Suprapubic skin (tissue), 4 donors: ENCODE measurements around the gene ARHGEF17. TPM values are rescaled to one million over a fixed set of nuclear protein-coding genes. Genes with fewer than 3 reads are reported as not detected.

Experiments
- DNase-seq, 2 donors: peaks; one replicate each; pipeline ENCODE4 v3.0.0-alpha.2; 2019; ENCODE audit warnings: low spot score in 2 of 2
- H3K27ac ChIP-seq: fragments of 200-600 bp; sonication (generic); one replicate; pipeline ENCODE4 v1.5.1; 2019
- H3K27me3 ChIP-seq: fragments of 200-600 bp; sonication (generic); one replicate; pipeline ENCODE4 v1.5.1; 2019
- H3K36me3 ChIP-seq: fragments of 200-600 bp; sonication (generic); one replicate; pipeline ENCODE4 v1.5.1; 2019
- H3K4me1 ChIP-seq: fragments of 200-600 bp; sonication (generic); one replicate; pipeline ENCODE4 v1.5.1; 2019
- H3K4me3 ChIP-seq: fragments of 200-600 bp; sonication (generic); one replicate; pipeline ENCODE4 v1.5.1; 2019; ENCODE audit warnings: mild to moderate bottlenecking
- H3K9me3 ChIP-seq: fragments of 200-600 bp; sonication (generic); one replicate; pipeline ENCODE4 v1.5.1; 2019
- EP300 ChIP-seq: sonication (generic); formaldehyde crosslinking; IDR thresholded peaks from one replicate; pipeline ENCODE4 v1.6.1; 2017; ENCODE audit warnings: antibody characterized with exemption
- POLR2A ChIP-seq, 2 donors: fragments of 450-650 bp; IDR thresholded peaks; one replicate each; pipeline ENCODE4 v1.6.1; 2017; ENCODE audit warnings: antibody characterized with exemption in 2 of 2, mild to moderate bottlenecking in 2 of 2, moderate library complexity in 2 of 2
- POLR2AphosphoS5 ChIP-seq, 3 donors: sonication (generic); formaldehyde crosslinking; IDR thresholded peaks; one replicate each; pipeline ENCODE4 v1.6.1; 2017; ENCODE audit warnings: antibody characterized with exemption in 3 of 3
- WGBS: methylation state at CpG from one replicate; pipeline ENCODE4 v1.1.5; 2018; 5-methylcytosine and 5-hydroxymethylcytosine counted together
- total RNA-seq, 4 donors: library from RNA; depleted of rRNA; stranded (reverse); fragments of >200 nt; gene quantifications; one replicate each; pipeline ENCODE4 v1.1.0, GENCODE V29; 2016
- TF ChIP-seq, protein P1 (sequence below), 2 donors: fragments of 200-600 bp in 1 of 2; fragments of 450-650 bp in 1 of 2; sonication (generic) in 1 of 2; IDR thresholded peaks; one replicate each; pipeline ENCODE4 v1.5.1; 2016 to 2019; ENCODE audit warnings: antibody characterized with exemption in 2 of 2, mild to moderate bottlenecking in 1 of 2, moderate library complexity in 1 of 2

ARHGEF17 gene
- total RNA-seq, 4 donors from 2014 or later, result 8.3 to 25.0 (median 9.7) TPM

DNA sequence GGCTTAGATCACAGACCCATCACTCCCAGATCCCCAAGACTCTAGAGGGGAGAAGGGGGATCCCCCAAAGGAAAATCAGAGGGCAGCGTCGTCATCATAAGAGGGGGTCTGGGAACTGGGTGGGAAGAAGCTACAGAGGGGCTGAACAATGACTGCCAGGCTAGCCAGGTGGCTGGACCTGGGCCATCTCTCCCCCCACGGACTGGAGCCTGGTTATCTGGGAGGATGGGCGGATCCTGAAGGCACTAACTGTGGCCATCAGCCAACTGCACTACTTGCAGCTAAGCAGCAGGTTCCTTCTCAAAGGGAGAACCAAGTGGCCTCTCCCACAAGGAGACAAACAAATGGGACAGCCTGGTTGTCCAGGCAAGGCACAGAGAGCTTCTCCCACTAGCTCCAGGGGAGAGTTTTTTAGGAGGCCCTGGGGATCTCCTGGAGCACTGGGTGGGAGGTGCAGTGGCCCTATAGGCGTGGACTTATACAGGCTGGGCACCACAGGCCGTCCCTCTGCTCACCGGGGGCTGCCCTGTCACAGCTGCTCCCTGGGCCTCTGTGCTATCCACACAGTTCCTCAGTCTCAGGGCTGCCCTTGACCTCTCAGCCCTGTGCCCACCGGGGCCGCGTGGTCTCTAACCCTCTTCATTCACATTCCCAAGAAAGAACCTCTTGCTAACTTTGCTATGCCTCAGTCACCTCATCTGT, 20.5 kb upstream of the ARHGEF17 start:
- Histone ChIP-seq H3K27ac (no peak overlapping the region), H3K4me3 (no peak overlapping the region), H3K27me3 (no peaks in the 10 kb centered on the region), H3K36me3 (no peaks in the 10 kb centered on the region), H3K4me1 (peaks cover 19% of the 10 kb centered on the region), H3K9me3 (no peaks in the 10 kb centered on the region)
- WGBS, result 73% methylated on average over 9 of the region's 10 CpGs
- no peak for DNase-seq
- TF ChIP-seq POLR2AphosphoS5 (IDR thresholded peaks at IDR 0.05), result no peak
- TF ChIP-seq, protein P1, sequence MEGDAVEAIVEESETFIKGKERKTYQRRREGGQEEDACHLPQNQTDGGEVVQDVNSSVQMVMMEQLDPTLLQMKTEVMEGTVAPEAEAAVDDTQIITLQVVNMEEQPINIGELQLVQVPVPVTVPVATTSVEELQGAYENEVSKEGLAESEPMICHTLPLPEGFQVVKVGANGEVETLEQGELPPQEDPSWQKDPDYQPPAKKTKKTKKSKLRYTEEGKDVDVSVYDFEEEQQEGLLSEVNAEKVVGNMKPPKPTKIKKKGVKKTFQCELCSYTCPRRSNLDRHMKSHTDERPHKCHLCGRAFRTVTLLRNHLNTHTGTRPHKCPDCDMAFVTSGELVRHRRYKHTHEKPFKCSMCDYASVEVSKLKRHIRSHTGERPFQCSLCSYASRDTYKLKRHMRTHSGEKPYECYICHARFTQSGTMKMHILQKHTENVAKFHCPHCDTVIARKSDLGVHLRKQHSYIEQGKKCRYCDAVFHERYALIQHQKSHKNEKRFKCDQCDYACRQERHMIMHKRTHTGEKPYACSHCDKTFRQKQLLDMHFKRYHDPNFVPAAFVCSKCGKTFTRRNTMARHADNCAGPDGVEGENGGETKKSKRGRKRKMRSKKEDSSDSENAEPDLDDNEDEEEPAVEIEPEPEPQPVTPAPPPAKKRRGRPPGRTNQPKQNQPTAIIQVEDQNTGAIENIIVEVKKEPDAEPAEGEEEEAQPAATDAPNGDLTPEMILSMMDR (IDR thresholded peaks at IDR 0.05), result no peak
- no peak for TF ChIP-seq POLR2A (IDR thresholded peaks at IDR 0.05)
- no peak for TF ChIP-seq EP300

DNA sequence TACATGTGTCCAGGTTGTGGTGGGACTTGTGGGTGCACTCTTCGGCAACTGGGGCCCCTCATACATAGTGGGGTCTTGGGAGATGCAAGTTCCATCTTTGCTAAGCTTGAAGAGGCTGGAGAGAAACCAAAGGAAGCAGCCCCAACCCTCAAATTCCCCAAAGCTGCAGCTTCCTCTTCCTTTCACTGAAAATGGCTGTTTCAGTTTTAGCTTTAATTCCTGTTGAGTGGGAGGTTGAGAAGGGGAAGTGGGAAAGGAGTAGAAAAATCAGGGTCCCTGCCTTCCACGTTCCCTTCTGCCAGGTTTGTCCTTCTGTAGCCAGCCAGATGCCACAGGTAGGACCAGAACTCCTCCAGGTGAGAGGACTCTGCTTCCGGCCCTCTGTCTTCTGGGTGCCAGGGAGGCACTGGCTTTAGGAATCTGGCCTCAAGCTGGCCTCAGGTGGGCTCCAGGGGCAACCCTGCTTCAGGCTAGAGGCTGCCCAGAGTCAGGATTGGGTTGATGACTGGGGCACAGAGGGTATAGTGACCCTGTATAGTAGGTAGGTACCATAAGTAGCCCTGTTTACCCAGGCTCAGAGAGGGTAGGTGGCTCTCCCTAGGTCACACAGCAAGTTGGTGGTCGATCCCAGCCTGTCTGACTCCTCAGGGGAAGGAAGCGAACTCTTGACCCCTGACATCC, 19.7 kb upstream of the ARHGEF17 start:
- Histone ChIP-seq H3K9me3 (no peaks in the 10 kb centered on the region), H3K27me3 (no peaks in the 10 kb centered on the region), H3K4me3 (no peak overlapping the region), H3K27ac (peak overlapping the region; percentile 17), H3K36me3 (no peaks in the 10 kb centered on the region), H3K4me1 (peaks cover 19% of the 10 kb centered on the region)
- DNase-seq, result no peak
- no peak for TF ChIP-seq EP300
- WGBS, result 58% methylated on average over 4 of the region's 5 CpGs

DNA sequence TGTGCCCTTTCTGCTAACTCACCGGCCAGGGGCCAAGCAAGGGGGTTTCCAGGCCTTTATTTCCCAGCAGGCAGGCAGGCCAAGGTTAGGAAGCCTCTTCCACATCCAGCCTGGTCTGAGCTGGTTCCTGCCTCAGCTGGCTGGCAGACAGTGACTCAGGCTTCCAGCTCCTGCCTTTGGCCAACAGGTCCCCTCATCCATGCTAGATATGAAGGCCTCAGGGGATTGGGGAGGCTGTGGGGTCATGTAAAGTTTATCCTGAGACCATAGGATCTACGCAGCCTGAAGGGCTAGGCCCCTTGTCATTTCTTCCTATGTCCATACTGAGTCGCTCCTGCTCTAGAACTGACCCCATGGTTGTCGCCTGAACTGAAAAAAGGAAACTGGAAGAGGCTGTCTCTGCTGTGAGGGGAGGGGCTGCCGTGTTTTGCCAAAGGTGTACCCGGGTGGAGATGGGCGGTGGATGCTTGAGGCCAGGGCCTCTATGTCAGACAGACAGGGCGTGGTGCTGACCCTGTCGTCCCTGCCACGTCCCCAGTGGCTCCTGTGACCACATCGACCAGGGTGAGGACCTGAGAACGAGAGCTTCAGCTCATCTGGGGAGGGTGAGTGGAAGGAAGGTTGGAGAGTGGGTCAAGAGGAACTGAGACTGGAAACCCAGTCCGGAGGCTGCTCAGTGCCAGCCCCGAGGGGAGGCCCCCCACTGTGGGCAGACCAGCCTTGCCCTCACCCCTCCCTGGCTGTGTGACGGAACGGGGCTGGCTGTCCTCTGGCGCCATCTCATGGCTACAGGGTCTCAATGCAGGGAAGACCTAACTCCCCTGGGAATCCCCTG, 19.0 kb upstream of the ARHGEF17 start:
- no peaks in the 10 kb centered on the region for H3K27me3 ChIP-seq
- peak overlapping the region; percentile 23 for H3K4me3 ChIP-seq
- peaks cover 15% of the 10 kb centered on the region for H3K4me1 ChIP-seq
- peak overlapping the region; percentile 18 for H3K27ac ChIP-seq
- DNase-seq, result no peak
- no peaks in the 10 kb centered on the region for H3K36me3 ChIP-seq
- 27% methylated on average over 14 of the region's 17 CpGs for WGBS
- TF ChIP-seq POLR2AphosphoS5 (IDR thresholded peaks at IDR 0.05) (no peak), EP300 (no peak), POLR2A (IDR thresholded peaks at IDR 0.05) (no peak)
- TF ChIP-seq, protein P1 (IDR thresholded peaks at IDR 0.05), result peak; percentile 76 to 89
- no peaks in the 10 kb centered on the region for H3K9me3 ChIP-seq

DNA sequence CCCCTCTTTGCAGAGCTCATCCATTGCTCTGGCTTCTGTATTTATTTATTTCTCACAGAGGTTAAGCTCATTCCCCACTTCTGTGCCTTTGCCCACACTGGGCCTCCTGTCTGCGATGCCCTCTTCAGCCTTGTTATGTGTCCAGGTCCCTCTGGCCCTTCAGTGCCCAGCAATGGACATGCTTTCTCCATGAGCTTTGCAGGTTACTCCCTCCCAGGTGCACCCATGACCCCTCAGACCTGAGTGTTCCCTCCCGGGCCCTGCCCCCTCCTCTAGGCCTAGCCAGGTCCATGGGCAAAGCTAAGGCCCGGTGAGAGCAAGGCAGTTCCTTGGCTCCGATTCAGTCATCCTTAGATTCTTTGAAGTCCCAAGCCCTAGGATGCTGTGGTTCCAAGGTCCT, 17.5 kb upstream of the ARHGEF17 start:
- TF ChIP-seq POLR2A (IDR thresholded peaks at IDR 0.05) (no peak), POLR2AphosphoS5 (IDR thresholded peaks at IDR 0.05) (no peak)
- H3K4me3 ChIP-seq, result no peak overlapping the region
- WGBS, result 87% methylated on average over 4 of the region's 4 CpGs
- H3K4me1 ChIP-seq, result peaks cover 15% of the 10 kb centered on the region
- no peaks in the 10 kb centered on the region for H3K36me3 ChIP-seq
- H3K9me3 ChIP-seq, result no peaks in the 10 kb centered on the region
- no peak for DNase-seq
- H3K27me3 ChIP-seq, result no peaks in the 10 kb centered on the region
- H3K27ac ChIP-seq, result no peak overlapping the region

DNA sequence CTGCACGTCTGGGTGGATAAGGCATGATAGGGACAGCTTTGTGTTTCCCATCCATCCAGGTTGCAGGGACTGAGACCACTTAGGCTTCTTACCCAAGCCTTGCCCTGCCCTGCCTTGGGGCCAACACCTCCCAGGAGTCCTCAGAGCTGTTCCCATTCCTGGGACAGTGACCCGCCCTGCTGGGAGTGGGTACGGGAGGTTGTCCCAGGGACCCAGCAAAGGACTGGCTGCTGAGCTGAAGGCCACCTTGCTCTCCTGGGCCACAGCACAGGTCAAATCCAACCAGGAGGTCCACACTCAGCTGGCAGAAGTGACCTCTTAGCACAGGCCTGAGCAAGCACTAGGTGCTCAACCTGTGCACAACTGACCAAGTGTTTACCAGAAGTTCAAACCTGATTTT, 16.9 kb upstream of the ARHGEF17 start:
- Histone ChIP-seq H3K27ac (no peak overlapping the region), H3K27me3 (no peaks in the 10 kb centered on the region), H3K36me3 (no peaks in the 10 kb centered on the region), H3K9me3 (no peaks in the 10 kb centered on the region), H3K4me3 (no peak overlapping the region), H3K4me1 (peaks cover 15% of the 10 kb centered on the region)
- TF ChIP-seq POLR2AphosphoS5 (IDR thresholded peaks at IDR 0.05) (no peak), POLR2A (IDR thresholded peaks at IDR 0.05) (no peak), EP300 (no peak)
- TF ChIP-seq, protein P1 (IDR thresholded peaks at IDR 0.05), result no peak
- 100% methylated on average over 1 of the region's 3 CpGs for WGBS
- no peak for DNase-seq
